ENCODE data around the gene CKAP5. TPM values are rescaled to one million over a fixed set of nuclear protein-coding genes. Genes with fewer than 3 reads are reported as not detected.

The CKAP5 gene
- total RNA-seq, 1 experiment from 2014 or later: 171 TPM

GRCh38 chr11:46769636-46770221 lies 76.4 kb downstream of the CKAP5 start:
- DNase-seq (ENCODE audit: low spot score): no peak
- peaks cover 69% of the 10 kb centered on the region for H3K36me3 Mint-ChIP-seq
- ChIA-PET CTCF (no interaction called here), POLR2A (no interaction called here)
- ATAC-seq: peak; percentile 39; the same call in 1 of the 2 replicates
- no peaks in the 10 kb centered on the region for H3K9me3 Mint-ChIP-seq
- TF ChIP-seq ZMAT4 (CRISPR knock-in tag; IDR thresholded peaks at IDR 0.05): no peak
- no peak for TF ChIP-seq KAT7 (CRISPR knock-in tag; IDR thresholded peaks at IDR 0.05; ENCODE audit: borderline replicate concordance)
- no peak for TF ChIP-seq GABPB1 (CRISPR knock-in tag; IDR thresholded peaks at IDR 0.05)
- TF ChIP-seq OVOL2 (CRISPR knock-in tag; IDR thresholded peaks at IDR 0.05; ENCODE audit: borderline replicate concordance): no peak
- TF ChIP-seq PRDM15 (CRISPR knock-in tag; IDR thresholded peaks at IDR 0.05): no peak
- TF ChIP-seq MXD4 (CRISPR knock-in tag; IDR thresholded peaks at IDR 0.05; ENCODE audit: borderline replicate concordance): no peak
- TF ChIP-seq MYBL2 (CRISPR knock-in tag; IDR thresholded peaks at IDR 0.05): no peak
- TF ChIP-seq, protein P1, sequence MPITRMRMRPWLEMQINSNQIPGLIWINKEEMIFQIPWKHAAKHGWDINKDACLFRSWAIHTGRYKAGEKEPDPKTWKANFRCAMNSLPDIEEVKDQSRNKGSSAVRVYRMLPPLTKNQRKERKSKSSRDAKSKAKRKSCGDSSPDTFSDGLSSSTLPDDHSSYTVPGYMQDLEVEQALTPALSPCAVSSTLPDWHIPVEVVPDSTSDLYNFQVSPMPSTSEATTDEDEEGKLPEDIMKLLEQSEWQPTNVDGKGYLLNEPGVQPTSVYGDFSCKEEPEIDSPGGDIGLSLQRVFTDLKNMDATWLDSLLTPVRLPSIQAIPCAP (CRISPR knock-in tag; IDR thresholded peaks at IDR 0.05): no peak
- TF ChIP-seq NFE2L1 (CRISPR knock-in tag; IDR thresholded peaks at IDR 0.05): no peak
- TF ChIP-seq FOXJ3 (CRISPR knock-in tag; IDR thresholded peaks at IDR 0.05; ENCODE audit: borderline replicate concordance): no peak
- no peak for TF ChIP-seq FOXP1 (CRISPR knock-in tag; IDR thresholded peaks at IDR 0.05; ENCODE audit: borderline replicate concordance)
- no peak for TF ChIP-seq PRRX2 (CRISPR knock-in tag; IDR thresholded peaks at IDR 0.05)
- TF ChIP-seq ATF1 (CRISPR knock-in tag; IDR thresholded peaks at IDR 0.05): no peak
- TF ChIP-seq ZNF512 (CRISPR knock-in tag; IDR thresholded peaks at IDR 0.05; ENCODE audit: borderline replicate concordance): no peak
- TF ChIP-seq ESRRA (CRISPR knock-in tag; IDR thresholded peaks at IDR 0.05; ENCODE audit: borderline replicate concordance): no peak
- TF ChIP-seq JUN (CRISPR knock-in tag; IDR thresholded peaks at IDR 0.05): no peak
- TF ChIP-seq TEAD4 (CRISPR knock-in tag; IDR thresholded peaks at IDR 0.05): no peak
- no peak for TF ChIP-seq ZNF138 (CRISPR knock-in tag; conservative IDR thresholded peaks at IDR 0.05)
- H3K27ac Mint-ChIP-seq: peak overlapping the region; percentile 6; the same call in 1 of the 2 replicates
- peaks cover 20% of the 10 kb centered on the region for H3K4me1 Mint-ChIP-seq
- no peak overlapping the region for H3K4me3 Mint-ChIP-seq
- H3K27me3 Mint-ChIP-seq (ENCODE audit: low read depth): no peaks in the 10 kb centered on the region

- H3K27ac Mint-ChIP-seq: no peak overlapping the region
- H3K4me1 Mint-ChIP-seq: peaks cover 20% of the 10 kb centered on the region
- no peak for DNase-seq (ENCODE audit: low spot score)
- H3K36me3 Mint-ChIP-seq: peaks cover 73% of the 10 kb centered on the region
- POLR2A ChIA-PET: no interaction called here
- CTCF ChIA-PET: interaction anchor here (0.8 kb wide), 1 partner anchor 23 kb away, joined by 4 read pairs; no protein-coding TSS in a partner anchor
- H3K9me3 Mint-ChIP-seq: no peaks in the 10 kb centered on the region
- H3K4me3 Mint-ChIP-seq: no peak overlapping the region
- no peaks in the 10 kb centered on the region for H3K27me3 Mint-ChIP-seq (ENCODE audit: low read depth)
- no peak for ATAC-seq
- TF ChIP-seq MXD4 (CRISPR knock-in tag; IDR thresholded peaks at IDR 0.05; ENCODE audit: borderline replicate concordance): no peak
- no peak for TF ChIP-seq ZBTB21 (CRISPR knock-in tag; IDR thresholded peaks at IDR 0.05; ENCODE audit: borderline replicate concordance)
- TF ChIP-seq, protein P1 (CRISPR knock-in tag; IDR thresholded peaks at IDR 0.05): no peak
- no peak for TF ChIP-seq ZNF425 (CRISPR knock-in tag; conservative IDR thresholded peaks at IDR 0.05)
- TF ChIP-seq TEAD4 (CRISPR knock-in tag; IDR thresholded peaks at IDR 0.05): no peak
- TF ChIP-seq, protein P2, sequence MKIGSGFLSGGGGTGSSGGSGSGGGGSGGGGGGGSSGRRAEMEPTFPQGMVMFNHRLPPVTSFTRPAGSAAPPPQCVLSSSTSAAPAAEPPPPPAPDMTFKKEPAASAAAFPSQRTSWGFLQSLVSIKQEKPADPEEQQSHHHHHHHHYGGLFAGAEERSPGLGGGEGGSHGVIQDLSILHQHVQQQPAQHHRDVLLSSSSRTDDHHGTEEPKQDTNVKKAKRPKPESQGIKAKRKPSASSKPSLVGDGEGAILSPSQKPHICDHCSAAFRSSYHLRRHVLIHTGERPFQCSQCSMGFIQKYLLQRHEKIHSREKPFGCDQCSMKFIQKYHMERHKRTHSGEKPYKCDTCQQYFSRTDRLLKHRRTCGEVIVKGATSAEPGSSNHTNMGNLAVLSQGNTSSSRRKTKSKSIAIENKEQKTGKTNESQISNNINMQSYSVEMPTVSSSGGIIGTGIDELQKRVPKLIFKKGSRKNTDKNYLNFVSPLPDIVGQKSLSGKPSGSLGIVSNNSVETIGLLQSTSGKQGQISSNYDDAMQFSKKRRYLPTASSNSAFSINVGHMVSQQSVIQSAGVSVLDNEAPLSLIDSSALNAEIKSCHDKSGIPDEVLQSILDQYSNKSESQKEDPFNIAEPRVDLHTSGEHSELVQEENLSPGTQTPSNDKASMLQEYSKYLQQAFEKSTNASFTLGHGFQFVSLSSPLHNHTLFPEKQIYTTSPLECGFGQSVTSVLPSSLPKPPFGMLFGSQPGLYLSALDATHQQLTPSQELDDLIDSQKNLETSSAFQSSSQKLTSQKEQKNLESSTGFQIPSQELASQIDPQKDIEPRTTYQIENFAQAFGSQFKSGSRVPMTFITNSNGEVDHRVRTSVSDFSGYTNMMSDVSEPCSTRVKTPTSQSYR (CRISPR knock-in tag; IDR thresholded peaks at IDR 0.05): no peak
- TF ChIP-seq NFYB (CRISPR knock-in tag; conservative IDR thresholded peaks at IDR 0.05; ENCODE audit: low read depth): no peak
- TF ChIP-seq MAX (CRISPR knock-in tag; IDR thresholded peaks at IDR 0.05): no peak
Observed at GRCh38 chr11:46766656-46767055, 79.4 kb downstream of the CKAP5 start.
